ENCODE data around the gene LRIG1. TPM values are rescaled to one million over a fixed set of nuclear protein-coding genes. Genes with fewer than 3 reads are reported as not detected.
A peak's percentile ranks its signal among the peaks of the same experiment; 100 is the strongest.

Gene LRIG1
- polyA plus RNA-seq, 1 donor from 2014 or later = 10.6 TPM

GRCh38 chr3:66344391-66344811, 156.4 kb downstream of the LRIG1 start:
- Mint-ChIP-seq H3K27ac (peak overlapping the region in 1 of 3 donors; percentile 6), H3K36me3 (peaks cover 18% of the 10 kb centered on the region), H3K9me3 (no peaks in the 10 kb centered on the region), H3K4me1 (peaks cover 0 to 2% (median 0%) of the 10 kb centered on the region in 3 donors), H3K27me3 (no peaks in the 10 kb centered on the region), H3K4me3 (no peak overlapping the region)

- peaks cover 16% of the 10 kb centered on the region for H3K36me3 Mint-ChIP-seq
- no peak overlapping the region for H3K27ac Mint-ChIP-seq
- no peak overlapping the region for H3K4me3 Mint-ChIP-seq
- H3K9me3 Mint-ChIP-seq = no peaks in the 10 kb centered on the region
- no peaks in the 10 kb centered on the region for H3K27me3 Mint-ChIP-seq
- peaks cover 0 to 2% (median 0%) of the 10 kb centered on the region in 3 donors for H3K4me1 Mint-ChIP-seq
Observed at GRCh38 chr3:66342717-66343356, 158.0 kb downstream of the LRIG1 start.

- Mint-ChIP-seq H3K9me3 (no peaks in the 10 kb centered on the region), H3K4me3 (no peak overlapping the region), H3K27ac (no peak overlapping the region), H3K27me3 (no peaks in the 10 kb centered on the region), H3K4me1 (peaks cover 6 to 11% (median 8%) of the 10 kb centered on the region in 3 donors), H3K36me3 (peaks cover 1% of the 10 kb centered on the region)
Observed at GRCh38 chr3:66338927-66339326, 161.9 kb downstream of the LRIG1 start.

GRCh38 chr3:66336333-66336766, 164.5 kb downstream of the LRIG1 start:
- Mint-ChIP-seq H3K27me3 (no peaks in the 10 kb centered on the region), H3K27ac (no peak overlapping the region), H3K9me3 (no peaks in the 10 kb centered on the region), H3K4me1 (peaks cover 6 to 17% (median 8%) of the 10 kb centered on the region in 3 donors), H3K36me3 (peaks cover 7% of the 10 kb centered on the region), H3K4me3 (no peak overlapping the region)

- Mint-ChIP-seq H3K27me3 (no peaks in the 10 kb centered on the region), H3K9me3 (no peaks in the 10 kb centered on the region), H3K4me3 (peak overlapping the region in 1 of 4 donors; percentile 43), H3K27ac (no peak overlapping the region), H3K36me3 (peaks cover 7% of the 10 kb centered on the region), H3K4me1 (peaks cover 6 to 17% (median 8%) of the 10 kb centered on the region in 3 donors)
Observed at GRCh38 chr3:66335671-66336070, 165.2 kb downstream of the LRIG1 start.

All from IgD-negative memory B cell (primary cell).